NCI-H2196 treated with DMSO at 0.1 percent for 48 hours (cell line): ENCODE data around the gene INO80.

Experiments used
- DNase-seq: peaks from one replicate; lab custom pipeline; 2025; ENCODE audit not compliant: unreplicated experiment; lab: John Stamatoyannopoulos, UW

The INO80 gene

GRCh38 chr15:40933517-40933902 lies 182.6 kb downstream of the INO80 start:
- no peak for DNase-seq

GRCh38 chr15:40932649-40933516 lies 183.2 kb downstream of the INO80 start:
- DNase-seq = no peak

GRCh38 chr15:40932156-40932555 lies 183.9 kb downstream of the INO80 start:
- DNase-seq = no peak

GRCh38 chr15:40931300-40932142 lies 184.6 kb downstream of the INO80 start:
- DNase-seq = no peak

- no peak for DNase-seq
These were observed 185.4 kb downstream of the INO80 start for GRCh38 chr15:40930430-40931299.

GRCh38 chr15:40929660-40930429 lies 186.2 kb downstream of the INO80 start:
- DNase-seq = no peak
